ENCODE measurements around the gene NAT16. TPM values are rescaled to one million over a fixed set of nuclear protein-coding genes. Genes with fewer than 3 reads are reported as not detected.
"Not testable (repeated sequence)": the region's sequence is repeated elsewhere in the genome, so short reads cannot be mapped to it uniquely, and the experiment has no call there.

Gene NAT16
- not detected in 2 replicates for polyA plus RNA-seq (2014; cell fraction: cytosol; rRNA removed)
- 0.24 TPM in 1 of 2 replicates, not detected in the other for polyA plus RNA-seq (2014; cell fraction: nucleus; rRNA removed)

DNA sequence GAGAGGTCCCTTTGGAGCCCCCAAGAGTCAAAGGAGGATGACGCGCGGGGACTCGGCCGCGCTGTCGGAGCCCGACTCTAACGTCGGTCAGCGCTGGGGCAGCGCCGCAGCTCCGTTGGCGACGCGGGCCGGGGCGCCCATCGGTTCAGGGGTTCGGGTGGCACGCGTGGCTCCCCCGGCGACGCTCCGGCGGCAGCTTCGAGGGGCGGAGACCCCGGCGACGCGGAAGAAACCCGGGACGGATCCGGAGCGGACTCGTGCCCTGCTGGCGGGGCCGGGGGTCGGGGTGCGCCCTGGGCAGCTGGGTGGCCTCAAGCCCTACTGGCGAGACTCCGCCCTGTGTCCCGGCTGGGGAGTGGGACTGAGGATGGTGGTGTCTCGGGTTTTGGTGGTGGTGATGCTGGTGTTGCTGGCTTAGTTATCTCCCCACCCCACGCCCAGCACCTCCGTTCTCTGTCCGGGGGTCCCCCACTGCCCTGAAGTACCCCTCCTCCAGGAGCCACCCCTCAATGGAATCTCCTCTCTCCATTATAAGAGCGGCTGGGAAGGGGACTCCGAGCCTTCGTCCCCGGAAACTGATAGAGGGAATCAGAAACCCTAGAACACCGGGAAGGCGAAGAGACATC is at the start of gene NAT16:
TSS of gene NAT16 (minus strand) at position 164 of the 626 bp plus-strand sequence. CDS start 5,486 bp downstream, outside the sequence.
- no peak for DNase-seq (ENCODE audit: low spot score)

DNA sequence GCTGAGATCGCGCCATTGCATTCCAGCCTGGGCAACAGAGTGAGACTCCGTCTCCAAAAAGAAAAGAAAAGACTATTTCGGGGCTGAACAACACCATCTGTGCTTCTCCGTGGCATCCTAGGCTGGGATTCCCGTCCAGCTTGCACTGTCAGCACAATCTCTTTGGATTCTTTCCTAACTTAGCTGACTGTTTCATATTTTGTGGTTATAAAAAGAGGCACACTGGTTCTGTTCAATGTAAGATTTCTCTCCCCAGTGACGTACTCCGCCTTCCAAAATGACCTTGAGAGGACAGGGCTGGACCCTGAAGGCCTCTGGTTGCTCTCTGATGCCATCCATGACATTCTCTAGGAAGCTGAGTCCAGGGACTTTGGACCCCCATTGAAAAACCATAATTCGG is 46.6 kb upstream of the NAT16 start:
- DNase-seq (ENCODE audit: low spot score): no peak

DNA sequence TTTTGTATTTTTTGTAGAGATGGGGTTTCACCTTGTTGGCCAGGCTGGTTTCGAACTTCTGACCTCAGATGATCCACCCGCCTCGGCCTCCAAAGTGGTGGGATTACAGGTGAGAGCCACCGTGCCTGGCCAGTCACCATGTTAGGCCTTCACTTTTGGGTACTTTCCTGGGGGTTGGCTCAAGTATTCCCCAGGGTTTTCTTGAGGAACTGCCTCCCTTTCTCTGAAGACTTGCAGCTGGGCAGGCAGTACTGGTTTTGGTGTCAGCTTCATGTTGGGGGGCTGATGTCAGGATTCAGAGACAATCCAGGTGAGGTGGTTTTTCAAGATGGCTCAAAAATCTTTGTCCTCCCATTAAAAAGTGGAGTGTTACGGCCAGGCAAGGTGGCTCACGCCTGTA is 45.6 kb upstream of the NAT16 start:
- no peak for DNase-seq (ENCODE audit: low spot score)

DNA sequence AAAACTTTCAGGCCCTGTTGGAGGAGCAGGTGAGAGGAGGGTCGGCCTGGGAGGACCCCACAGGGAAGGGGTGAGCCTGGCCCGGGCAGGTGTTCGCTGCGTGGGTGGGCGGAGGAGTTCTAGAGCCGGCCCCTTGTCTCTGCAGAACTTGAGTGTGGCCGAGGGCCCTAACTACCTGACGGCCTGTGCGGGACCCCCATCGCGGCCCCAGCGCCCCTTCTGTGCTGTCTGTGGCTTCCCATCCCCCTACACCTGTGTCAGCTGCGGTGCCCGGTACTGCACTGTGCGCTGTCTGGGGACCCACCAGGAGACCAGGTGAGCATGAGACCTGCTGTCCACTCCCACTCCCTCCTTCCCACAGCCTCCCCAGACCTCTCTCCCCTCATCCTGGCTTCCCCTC is 43.4 kb upstream of the NAT16 start:
- no peak for DNase-seq (ENCODE audit: low spot score)

DNA sequence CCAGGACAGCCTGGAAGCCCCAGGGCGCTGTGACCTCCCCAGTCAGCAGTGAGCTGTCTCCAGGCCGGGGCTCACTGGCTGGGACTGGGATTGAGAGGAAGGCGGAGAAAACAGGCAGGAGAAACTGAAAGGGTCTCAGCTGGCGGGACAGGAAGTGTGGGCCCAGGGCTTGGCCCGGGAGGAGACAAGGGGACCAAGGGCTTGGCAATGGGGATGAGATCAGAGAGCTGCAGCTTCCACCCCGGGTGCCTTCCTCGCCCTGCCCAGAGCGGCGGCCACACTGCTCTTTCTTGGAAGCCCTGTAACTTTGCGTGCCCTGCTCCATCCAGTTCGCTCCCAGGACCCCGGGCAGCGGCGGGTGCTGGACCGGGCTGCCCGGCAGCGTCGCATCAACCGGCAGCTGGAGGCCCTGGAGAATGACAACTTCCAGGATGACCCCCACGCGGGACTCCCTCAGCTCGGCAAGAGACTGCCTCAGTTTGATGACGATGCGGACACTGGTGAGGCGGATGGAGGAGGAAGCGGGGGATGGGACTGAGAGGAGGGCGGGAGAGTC is 42.3 kb upstream of the NAT16 start:
- no peak for DNase-seq (ENCODE audit: low spot score)

GRCh38 chr7:101220295-101220694 is 40.2 kb upstream of the NAT16 start:
- no peak for DNase-seq (ENCODE audit: low spot score)

DNA sequence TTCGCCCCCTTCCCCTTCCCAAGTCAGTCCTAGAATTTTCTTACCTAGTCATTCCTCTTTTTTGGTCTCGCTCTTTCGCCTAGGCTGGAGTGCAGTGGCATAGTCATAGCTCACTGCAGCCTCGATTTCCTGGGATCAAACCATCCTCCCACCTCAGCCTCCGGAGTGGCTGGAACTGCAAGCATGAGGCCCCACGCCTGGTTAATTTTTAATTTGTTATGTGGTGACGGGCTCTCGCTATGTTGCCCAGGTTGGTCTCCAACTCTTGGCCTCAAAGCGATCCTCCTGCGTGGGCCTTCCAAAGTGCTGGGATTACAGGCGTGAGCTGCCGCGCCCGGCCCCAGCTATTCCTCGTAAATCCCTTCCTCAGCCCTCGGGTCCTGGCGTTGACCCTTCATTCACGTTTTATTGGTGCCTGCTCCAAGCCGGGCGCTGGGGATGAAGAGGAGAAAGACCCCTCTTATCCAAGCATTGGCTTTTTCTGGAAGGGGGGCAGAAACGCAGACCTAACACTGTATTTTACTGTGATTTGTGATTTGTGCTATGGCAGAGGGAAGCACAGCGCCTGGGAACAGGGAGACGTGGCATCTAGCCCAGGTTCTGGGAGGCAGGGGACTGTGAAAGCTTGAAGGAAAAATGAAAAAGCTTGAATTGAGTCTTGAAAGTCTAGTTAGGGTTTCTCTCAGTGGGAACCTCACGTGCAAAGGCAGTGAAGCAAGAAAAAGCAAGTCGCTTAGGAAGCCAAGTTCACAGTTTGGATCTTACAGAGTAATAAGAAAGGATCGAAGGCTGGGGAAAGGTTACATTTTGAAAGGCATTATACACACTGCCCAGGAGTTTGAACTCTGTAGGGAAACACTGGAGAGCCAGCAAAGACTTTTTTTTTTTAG is 38.4 kb upstream of the NAT16 start:
- DNase-seq (ENCODE audit: low spot score): no peak

GRCh38 chr7:101217388-101218235 is 37.5 kb upstream of the NAT16 start, which contains the start of the genes PLOD3 and ZNHIT1:
Gene PLOD3 (minus strand): TSS chr7:101217581. CDS start chr7:101217274, 307 bp downstream.
Gene ZNHIT1 (plus strand): TSS chr7:101218165. CDS start chr7:101218196, 31 bp downstream.
- DNase-seq (ENCODE audit: low spot score): peak; percentile 98

GRCh38 chr7:101216860-101217387 is 36.8 kb upstream of the NAT16 start:
- no peak for DNase-seq (ENCODE audit: low spot score)

- no peak for DNase-seq (ENCODE audit: low spot score)
These were observed 36.1 kb upstream of the NAT16 start for GRCh38 chr7:101216001-101216859.

GRCh38 chr7:101212014-101212413 is 31.9 kb upstream of the NAT16 start:
- DNase-seq (ENCODE audit: low spot score): no peak

DNA sequence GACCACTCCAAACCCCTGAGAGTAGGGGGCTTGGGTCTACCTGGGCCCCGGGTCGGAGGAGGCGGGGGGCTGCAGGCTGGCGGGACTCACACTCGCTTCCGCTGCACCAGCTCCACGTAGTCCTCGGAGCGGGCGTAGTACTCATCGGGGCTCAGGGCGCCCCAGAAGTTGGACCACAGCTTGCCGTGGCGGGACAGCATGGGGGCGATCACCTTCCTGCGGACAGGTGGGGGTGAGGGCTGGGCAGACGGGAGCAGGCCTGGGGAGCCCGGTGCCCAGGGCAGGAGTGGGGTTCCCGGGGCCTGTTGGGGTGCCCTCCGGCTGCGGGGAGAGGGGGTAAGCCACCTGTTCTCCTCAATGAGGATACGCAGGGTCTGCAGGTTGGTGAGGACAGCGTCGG is 31.4 kb upstream of the NAT16 start:
- DNase-seq (ENCODE audit: low spot score): no peak

DNA sequence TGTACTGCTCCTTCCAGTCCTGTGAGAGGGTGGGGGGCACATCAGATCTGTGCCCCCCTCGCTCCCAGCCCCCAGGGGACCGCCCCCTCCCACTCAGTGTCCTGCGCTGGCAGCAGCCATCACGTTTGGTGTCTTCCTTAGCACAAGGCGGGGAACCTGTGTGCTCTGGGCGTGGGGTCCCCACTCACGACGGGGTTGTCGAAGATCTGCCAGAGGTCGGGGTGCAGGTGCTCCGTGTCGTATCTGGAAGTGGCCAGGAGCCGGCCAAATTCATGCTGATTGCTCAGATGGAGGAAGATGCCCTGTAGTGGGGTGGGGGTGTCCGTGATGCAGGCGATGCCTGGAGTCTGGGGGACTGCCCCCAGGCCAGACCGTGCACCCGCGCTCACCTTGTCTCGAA is 30.1 kb upstream of the NAT16 start:
- DNase-seq (ENCODE audit: low spot score): no peak

GRCh38 chr7:101208794-101209193 is 28.7 kb upstream of the NAT16 start:
- no peak for DNase-seq (ENCODE audit: low spot score)

- no peak for DNase-seq (ENCODE audit: low spot score)
These were observed 27.4 kb upstream of the NAT16 start for GRCh38 chr7:101207459-101207858.

DNA sequence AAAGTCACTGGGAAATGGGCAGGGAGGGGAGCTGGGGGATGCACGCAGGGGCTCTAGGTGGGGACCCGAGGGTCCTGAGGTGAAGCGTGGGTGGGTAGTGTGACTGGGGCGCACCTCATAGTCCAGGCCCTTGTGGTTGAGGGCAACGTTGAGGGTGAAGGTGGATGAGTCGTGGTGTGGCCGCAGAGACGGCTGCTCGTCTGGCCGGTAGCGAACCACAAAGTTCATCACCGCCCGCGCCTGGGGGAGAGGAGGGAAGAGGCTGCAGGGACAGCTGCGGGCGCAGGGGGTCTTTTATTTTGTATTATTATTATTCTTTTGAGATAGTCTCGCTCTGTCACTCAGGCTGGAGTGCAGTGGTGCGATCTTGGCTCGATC is 26.6 kb upstream of the NAT16 start:
- no peak for DNase-seq (ENCODE audit: low spot score)

DNA sequence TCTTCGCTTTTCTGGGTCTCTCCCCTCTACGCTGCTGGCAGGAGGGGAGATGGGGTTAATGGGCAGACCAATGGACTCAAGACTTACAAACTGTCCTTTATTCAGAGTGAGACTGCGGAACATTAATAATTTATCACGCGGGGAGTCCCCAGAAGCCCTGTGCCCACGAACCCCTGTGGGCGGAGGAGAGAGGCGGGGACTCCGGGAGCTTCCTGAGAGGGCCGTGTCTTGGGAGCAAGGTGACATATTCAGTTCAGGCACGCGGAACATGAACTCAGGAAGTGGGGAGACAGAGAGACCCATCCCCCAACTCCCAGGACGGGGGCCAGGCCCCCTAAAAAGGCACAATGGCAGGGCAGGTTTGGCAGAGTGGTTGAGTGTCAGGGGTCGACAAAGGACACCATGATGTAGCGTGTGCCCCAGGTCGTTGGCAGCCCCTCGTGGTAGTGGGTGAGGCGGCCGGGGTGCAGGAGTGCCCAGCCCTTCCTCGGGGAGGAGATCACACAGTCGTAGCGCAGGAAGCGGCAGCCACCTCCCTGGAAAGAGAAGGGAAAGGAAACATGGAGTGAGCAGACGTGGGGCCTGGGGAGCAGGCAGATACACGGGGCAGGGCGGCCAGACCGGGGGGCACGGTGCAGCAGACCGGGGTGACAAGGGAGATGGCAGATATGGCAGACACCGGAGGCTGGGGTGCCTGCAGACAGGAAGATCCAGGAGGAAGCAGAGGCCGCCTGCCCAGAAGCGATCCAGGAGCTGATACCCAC is 26.0 kb upstream of the NAT16 start:
- DNase-seq (ENCODE audit: low spot score): no peak

DNA sequence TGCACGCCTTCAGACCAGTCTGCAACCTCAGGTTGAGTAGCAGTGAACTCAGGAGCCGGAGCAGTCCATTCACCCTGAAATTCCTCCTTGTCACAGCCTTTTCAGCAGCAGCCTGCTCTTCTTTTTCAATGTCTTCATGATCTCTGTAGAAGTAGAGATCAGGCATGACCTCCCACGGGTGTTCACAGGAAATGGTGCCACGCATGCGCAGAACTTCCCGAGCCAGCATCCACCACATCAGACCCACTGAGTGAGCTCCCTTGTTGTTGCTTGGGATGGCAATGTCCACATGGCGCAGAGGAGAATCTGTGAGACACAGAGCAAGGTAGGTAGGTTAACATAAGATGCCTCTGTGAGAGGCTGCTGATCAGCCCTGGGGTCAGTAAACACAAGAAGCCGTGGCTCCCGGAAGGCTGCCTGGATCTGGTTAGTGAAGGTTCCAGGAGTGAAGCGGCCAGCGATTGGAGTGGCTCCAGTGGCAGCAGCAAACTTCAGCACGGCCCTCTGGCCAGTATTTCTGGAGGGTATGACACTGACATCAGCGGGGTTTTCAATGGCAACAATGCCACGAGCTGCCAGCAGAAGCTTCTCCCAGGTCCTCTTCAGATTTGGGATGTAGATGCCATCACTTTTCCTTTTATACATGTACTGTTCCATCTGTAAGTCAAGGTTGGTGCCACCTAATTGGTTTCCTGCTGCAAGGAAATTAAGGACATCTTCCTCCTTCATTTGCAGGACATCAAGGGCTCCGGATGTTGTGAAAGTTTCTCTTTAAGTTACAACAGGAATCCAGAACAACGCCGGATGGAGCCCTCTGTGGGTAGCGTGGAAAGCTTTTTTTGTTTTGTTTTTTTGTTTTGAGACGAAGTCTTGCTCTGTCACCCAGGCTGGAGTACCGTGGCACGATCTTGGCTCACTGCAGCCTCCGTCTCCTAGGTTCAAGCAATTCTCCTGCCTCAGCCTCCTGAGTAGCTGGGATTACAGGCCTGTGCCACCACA is 23.9 kb upstream of the NAT16 start:
- DNase-seq (ENCODE audit: low spot score): not testable (repeated sequence)

All from SK-N-DZ (cell line).